ENCODE results near the gene ACVR1.

Gene ACVR1

DNA sequence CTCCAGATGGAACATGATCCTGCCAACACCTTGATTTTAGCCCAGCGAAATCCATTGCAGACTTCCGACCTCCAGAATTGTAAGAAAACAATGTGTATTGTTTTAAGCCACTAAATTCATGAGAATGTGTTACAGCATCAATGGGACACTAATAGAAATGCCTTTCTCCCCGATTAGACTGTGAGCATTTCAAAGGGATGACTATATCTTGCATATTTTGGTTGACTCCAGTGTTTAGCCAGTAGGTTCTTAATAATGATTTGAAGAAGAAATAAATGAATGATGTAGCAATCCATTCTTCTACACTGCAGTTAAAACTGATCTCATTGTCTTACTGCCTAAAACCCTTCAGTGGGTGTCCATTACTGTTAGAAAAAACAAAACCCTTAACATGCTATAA lies 180.1 kb downstream of the ACVR1 start:
- TF ChIP-seq, protein P1, sequence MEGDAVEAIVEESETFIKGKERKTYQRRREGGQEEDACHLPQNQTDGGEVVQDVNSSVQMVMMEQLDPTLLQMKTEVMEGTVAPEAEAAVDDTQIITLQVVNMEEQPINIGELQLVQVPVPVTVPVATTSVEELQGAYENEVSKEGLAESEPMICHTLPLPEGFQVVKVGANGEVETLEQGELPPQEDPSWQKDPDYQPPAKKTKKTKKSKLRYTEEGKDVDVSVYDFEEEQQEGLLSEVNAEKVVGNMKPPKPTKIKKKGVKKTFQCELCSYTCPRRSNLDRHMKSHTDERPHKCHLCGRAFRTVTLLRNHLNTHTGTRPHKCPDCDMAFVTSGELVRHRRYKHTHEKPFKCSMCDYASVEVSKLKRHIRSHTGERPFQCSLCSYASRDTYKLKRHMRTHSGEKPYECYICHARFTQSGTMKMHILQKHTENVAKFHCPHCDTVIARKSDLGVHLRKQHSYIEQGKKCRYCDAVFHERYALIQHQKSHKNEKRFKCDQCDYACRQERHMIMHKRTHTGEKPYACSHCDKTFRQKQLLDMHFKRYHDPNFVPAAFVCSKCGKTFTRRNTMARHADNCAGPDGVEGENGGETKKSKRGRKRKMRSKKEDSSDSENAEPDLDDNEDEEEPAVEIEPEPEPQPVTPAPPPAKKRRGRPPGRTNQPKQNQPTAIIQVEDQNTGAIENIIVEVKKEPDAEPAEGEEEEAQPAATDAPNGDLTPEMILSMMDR (IDR thresholded peaks at IDR 0.05; ENCODE audit: extremely low read depth, missing control alignments): no peak
- DNase-seq (ENCODE audit: low spot score): no peak

DNA sequence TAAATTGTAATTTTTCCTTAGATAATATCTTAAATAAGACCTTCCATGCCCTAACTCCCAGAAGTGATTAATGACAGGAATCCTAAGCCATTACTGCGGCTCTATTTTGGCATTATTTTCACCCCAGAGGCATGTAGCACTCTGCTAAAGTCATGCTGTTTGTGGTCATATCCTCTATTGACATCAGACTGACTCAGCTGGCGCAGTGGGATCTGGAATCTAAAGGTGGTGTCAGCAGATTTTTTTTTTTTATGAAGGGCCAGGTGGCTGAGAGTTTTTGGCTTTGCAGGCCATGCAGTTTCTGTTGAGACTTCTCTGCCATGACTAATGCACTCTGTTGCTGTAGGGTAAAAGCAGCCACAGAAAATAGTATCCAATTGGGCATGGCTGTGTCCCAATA lies 183.4 kb downstream of the ACVR1 start:
- TF ChIP-seq, protein P1 (IDR thresholded peaks at IDR 0.05; ENCODE audit: extremely low read depth, missing control alignments): no peak
- DNase-seq (ENCODE audit: low spot score): no peak

DNA sequence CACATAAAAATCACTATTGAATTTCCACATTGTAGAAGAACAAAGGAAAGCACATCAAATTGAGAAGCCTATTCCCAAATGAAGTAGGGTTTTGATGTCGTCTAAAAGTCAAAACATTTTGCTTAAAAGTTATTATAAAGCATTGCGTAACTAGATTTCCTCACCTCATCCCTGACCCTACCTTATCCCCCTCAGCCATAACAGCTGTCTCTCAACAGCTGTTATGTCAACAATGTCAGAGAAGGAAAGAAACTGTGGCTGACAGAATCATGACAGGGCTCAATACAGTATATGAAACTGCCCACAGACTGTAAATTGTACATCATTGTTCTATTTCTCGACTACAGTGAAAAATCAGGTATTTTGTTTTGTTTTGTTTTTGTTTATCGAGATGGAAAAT lies 184.4 kb downstream of the ACVR1 start:
- DNase-seq (ENCODE audit: low spot score): no peak
- TF ChIP-seq, protein P1 (IDR thresholded peaks at IDR 0.05; ENCODE audit: extremely low read depth, missing control alignments): no peak

DNA sequence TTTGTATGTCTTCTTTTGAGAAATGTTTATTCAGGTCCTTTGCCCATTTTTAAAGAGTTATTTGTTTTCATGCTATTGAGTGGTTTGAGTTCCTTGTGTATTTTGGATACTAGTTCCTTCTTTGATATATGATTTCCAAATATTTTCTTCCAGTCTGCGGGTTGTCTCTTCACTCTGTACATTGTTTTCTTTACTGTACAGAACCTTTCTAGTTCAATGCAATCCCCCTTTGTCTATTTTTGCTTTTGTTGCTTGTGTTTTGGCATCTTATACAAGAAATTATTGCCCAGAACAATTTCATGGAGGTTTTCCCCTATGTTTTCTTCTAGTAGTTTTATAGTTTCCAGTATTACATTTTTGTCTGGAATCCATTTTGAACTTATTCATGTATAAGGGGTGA lies 185.0 kb downstream of the ACVR1 start:
- TF ChIP-seq, protein P1 (IDR thresholded peaks at IDR 0.05; ENCODE audit: extremely low read depth, missing control alignments): no peak
- no peak for DNase-seq (ENCODE audit: low spot score)
